Sigmoid colon (tissue), 3 donors: ENCODE data around the gene ZDHHC1.

Experiments used
- CTCF ChIP-seq, 4 experiments: fragments of 450-650 bp in 3 of 4; fragments of 200-600 bp in 1 of 4; IDR thresholded peaks; one replicate each; pipeline ENCODE4 v1.5.1; 2016 to 2019; ENCODE audit warnings: antibody characterized with exemption in 4 of 4, mild to moderate bottlenecking in 3 of 4, moderate library complexity in 2 of 4
- POLR2A ChIP-seq, 2 donors: fragments of 450-650 bp; IDR thresholded peaks; one replicate each; pipeline ENCODE4 v1.6.1; 2016; ENCODE audit warnings: antibody characterized with exemption in 2 of 2, mild to moderate bottlenecking in 2 of 2, moderate library complexity in 2 of 2

GRCh38 chr16:67449739-67450138 lies 33.5 kb upstream of the ZDHHC1 start:
- TF ChIP-seq CTCF (IDR thresholded peaks at IDR 0.05) (no peak), POLR2A (IDR thresholded peaks at IDR 0.05) (no peak)
